ENCODE data around the gene FAM229B. TPM values are rescaled to one million over a fixed set of nuclear protein-coding genes. Genes with fewer than 3 reads are reported as not detected.
"Not testable (repeated sequence)": the region's sequence is repeated elsewhere in the genome, so short reads cannot be mapped to it uniquely, and the experiment has no call there.

The FAM229B gene
- total and polyA plus RNA-seq, 4 donors = 44.2 to 102 (median 86.8) TPM

- no peak for DNase-seq (ENCODE audit: low read depth in 4 of 6, low spot score in 6 of 6)
- Histone ChIP-seq H3K27me3 (ENCODE audit: control insufficient read depth, insufficient read depth, low read length) (no peaks in the 10 kb centered on the region), H3K27ac (ENCODE audit: low read depth, low read length) (no peak overlapping the region), H3K4me1 (ENCODE audit: control insufficient read depth, insufficient read depth, low read length) (peaks cover 5% of the 10 kb centered on the region), H3K9me3 (ENCODE audit: control insufficient read depth, insufficient read depth, low read length) (no peaks in the 10 kb centered on the region), H3K36me3 (ENCODE audit: control insufficient read depth, insufficient read depth, low read length) (no peaks in the 10 kb centered on the region), H3K4me3 (ENCODE audit: low read depth, low read length) (no peak overlapping the region)
- 82% methylated on average over 6 of the region's 8 CpGs for WGBS (ENCODE audit: insufficient coverage)
Measured at GRCh38 chr6:112044196-112044595, 43.2 kb upstream of the FAM229B start.

GRCh38 chr6:112044856-112045255 is 42.5 kb upstream of the FAM229B start:
- Histone ChIP-seq H3K36me3 (ENCODE audit: control insufficient read depth, insufficient read depth, low read length) (no peaks in the 10 kb centered on the region), H3K27ac (ENCODE audit: low read depth, low read length) (no peak overlapping the region), H3K27me3 (ENCODE audit: control insufficient read depth, insufficient read depth, low read length) (no peaks in the 10 kb centered on the region), H3K9me3 (ENCODE audit: control insufficient read depth, insufficient read depth, low read length) (no peaks in the 10 kb centered on the region), H3K4me3 (ENCODE audit: low read depth, low read length) (no peak overlapping the region), H3K4me1 (ENCODE audit: control insufficient read depth, insufficient read depth, low read length) (peaks cover 5% of the 10 kb centered on the region)
- WGBS (ENCODE audit: insufficient coverage) = 89% methylated on average over 3 of the region's 3 CpGs
- DNase-seq (ENCODE audit: low read depth in 4 of 6, low spot score in 6 of 6) = no peak

GRCh38 chr6:112047523-112047922 is 39.9 kb upstream of the FAM229B start:
- H3K27ac ChIP-seq (ENCODE audit: low read depth, low read length); H3K9me3 ChIP-seq (ENCODE audit: control insufficient read depth, insufficient read depth, low read length); H3K4me1 ChIP-seq (ENCODE audit: control insufficient read depth, insufficient read depth, low read length); H3K27me3 ChIP-seq (ENCODE audit: control insufficient read depth, insufficient read depth, low read length); DNase-seq (ENCODE audit: low read depth in 4 of 6, low spot score in 6 of 6); H3K4me3 ChIP-seq (ENCODE audit: low read depth, low read length); H3K36me3 ChIP-seq (ENCODE audit: control insufficient read depth, insufficient read depth, low read length): not testable (repeated sequence)
- 92% methylated on average over 19 of the region's 25 CpGs for WGBS (ENCODE audit: insufficient coverage)

- no peaks in the 10 kb centered on the region for H3K4me1 ChIP-seq (ENCODE audit: control insufficient read depth, insufficient read depth, low read length)
- no peak for DNase-seq (ENCODE audit: low read depth in 4 of 6, low spot score in 6 of 6)
- 71% methylated on average over 4 of the region's 6 CpGs for WGBS (ENCODE audit: insufficient coverage)
- no peak overlapping the region for H3K4me3 ChIP-seq (ENCODE audit: low read depth, low read length)
- no peaks in the 10 kb centered on the region for H3K9me3 ChIP-seq (ENCODE audit: control insufficient read depth, insufficient read depth, low read length)
- no peaks in the 10 kb centered on the region for H3K27me3 ChIP-seq (ENCODE audit: control insufficient read depth, insufficient read depth, low read length)
- no peak overlapping the region for H3K27ac ChIP-seq (ENCODE audit: low read depth, low read length)
- H3K36me3 ChIP-seq (ENCODE audit: control insufficient read depth, insufficient read depth, low read length) = no peaks in the 10 kb centered on the region
Measured at GRCh38 chr6:112049026-112049799, 38.2 kb upstream of the FAM229B start.

GRCh38 chr6:112049996-112050395 is 37.4 kb upstream of the FAM229B start:
- no peaks in the 10 kb centered on the region for H3K36me3 ChIP-seq (ENCODE audit: control insufficient read depth, insufficient read depth, low read length)
- H3K27me3 ChIP-seq (ENCODE audit: control insufficient read depth, insufficient read depth, low read length) = no peaks in the 10 kb centered on the region
- H3K4me1 ChIP-seq (ENCODE audit: control insufficient read depth, insufficient read depth, low read length) = no peaks in the 10 kb centered on the region
- DNase-seq (ENCODE audit: low read depth in 4 of 6, low spot score in 6 of 6) = no peak
- no peak overlapping the region for H3K27ac ChIP-seq (ENCODE audit: low read depth, low read length)
- no peak overlapping the region for H3K4me3 ChIP-seq (ENCODE audit: low read depth, low read length)
- WGBS (ENCODE audit: insufficient coverage) = 92% methylated on average over 5 of the region's 7 CpGs
- H3K9me3 ChIP-seq (ENCODE audit: control insufficient read depth, insufficient read depth, low read length) = no peaks in the 10 kb centered on the region

GRCh38 chr6:112050429-112050828 is 37.0 kb upstream of the FAM229B start:
- Histone ChIP-seq H3K27me3 (ENCODE audit: control insufficient read depth, insufficient read depth, low read length) (no peaks in the 10 kb centered on the region), H3K9me3 (ENCODE audit: control insufficient read depth, insufficient read depth, low read length) (no peaks in the 10 kb centered on the region), H3K27ac (ENCODE audit: low read depth, low read length) (no peak overlapping the region), H3K4me1 (ENCODE audit: control insufficient read depth, insufficient read depth, low read length) (no peaks in the 10 kb centered on the region), H3K36me3 (ENCODE audit: control insufficient read depth, insufficient read depth, low read length) (no peaks in the 10 kb centered on the region), H3K4me3 (ENCODE audit: low read depth, low read length) (no peak overlapping the region)
- no CpG with 5 or more reads among the region's 5 CpGs for WGBS (ENCODE audit: insufficient coverage)
- peak in 1 of 6 donors; percentile 55 for DNase-seq (ENCODE audit: low read depth in 4 of 6, low spot score in 6 of 6)

- not testable (repeated sequence) for DNase-seq (ENCODE audit: low read depth in 4 of 6, low spot score in 6 of 6); H3K27me3 ChIP-seq (ENCODE audit: control insufficient read depth, insufficient read depth, low read length); H3K4me3 ChIP-seq (ENCODE audit: low read depth, low read length); H3K27ac ChIP-seq (ENCODE audit: low read depth, low read length); H3K9me3 ChIP-seq (ENCODE audit: control insufficient read depth, insufficient read depth, low read length); H3K4me1 ChIP-seq (ENCODE audit: control insufficient read depth, insufficient read depth, low read length); H3K36me3 ChIP-seq (ENCODE audit: control insufficient read depth, insufficient read depth, low read length)
- WGBS (ENCODE audit: insufficient coverage) = no CpG with 5 or more reads among the region's 4 CpGs
Measured at GRCh38 chr6:112051251-112051740, 36.1 kb upstream of the FAM229B start.

GRCh38 chr6:112054001-112054400 is 33.4 kb upstream of the FAM229B start, which contains the start of gene CCN6:
Gene CCN6 (plus strand): TSS chr6:112054104. CDS start chr6:112054358, 254 bp downstream.
- Histone ChIP-seq H3K4me3 (ENCODE audit: low read depth, low read length) (no peak within 1 kb of the TSS), H3K4me1 (ENCODE audit: control insufficient read depth, insufficient read depth, low read length) (no peaks in the 10 kb centered on the region), H3K36me3 (ENCODE audit: control insufficient read depth, insufficient read depth, low read length) (no peaks in the 10 kb centered on the region), H3K27me3 (ENCODE audit: control insufficient read depth, insufficient read depth, low read length) (no peaks in the 10 kb centered on the region), H3K9me3 (ENCODE audit: control insufficient read depth, insufficient read depth, low read length) (no peaks in the 10 kb centered on the region), H3K27ac (ENCODE audit: low read depth, low read length) (no peak within 1 kb of the TSS)
- no peak for DNase-seq (ENCODE audit: low read depth in 4 of 6, low spot score in 6 of 6)
- WGBS (ENCODE audit: insufficient coverage) = 92% methylated on average over 8 of the region's 12 CpGs

GRCh38 chr6:112054555-112055190 is 32.7 kb upstream of the FAM229B start:
- no peaks in the 10 kb centered on the region for H3K36me3 ChIP-seq (ENCODE audit: control insufficient read depth, insufficient read depth, low read length)
- 92% methylated on average over 8 of the region's 10 CpGs for WGBS (ENCODE audit: insufficient coverage)
- DNase-seq (ENCODE audit: low read depth in 4 of 6, low spot score in 6 of 6) = peak in 1 of 6 donors; percentile 70
- H3K27me3 ChIP-seq (ENCODE audit: control insufficient read depth, insufficient read depth, low read length) = no peaks in the 10 kb centered on the region
- no peaks in the 10 kb centered on the region for H3K9me3 ChIP-seq (ENCODE audit: control insufficient read depth, insufficient read depth, low read length)
- H3K4me1 ChIP-seq (ENCODE audit: control insufficient read depth, insufficient read depth, low read length) = no peaks in the 10 kb centered on the region
- no peak overlapping the region for H3K27ac ChIP-seq (ENCODE audit: low read depth, low read length)
- no peak overlapping the region for H3K4me3 ChIP-seq (ENCODE audit: low read depth, low read length)
